GM23338 (cell line): ENCODE results near the gene LRP1B.

Source experiments
- CTCF ChIP-seq, 2 experiments: fragments of 200-600 bp in 1 of 2; sonication (generic) in 1 of 2; conservative IDR thresholded peaks; 2 replicates each; pipeline versions ENCODE4 v1.5.1 to v1.6.1; 2016 to 2017; ENCODE audit warnings: antibody characterized with exemption in 2 of 2, low read depth in 2 of 2, mild to moderate bottlenecking in 2 of 2, moderate library complexity in 1 of 2
- EZH2 ChIP-seq: fragments of 200-600 bp; sonication (generic); IDR thresholded peaks from one replicate; pipeline ENCODE4 v1.8.0; 2017; ENCODE audit warnings: antibody characterized with exemption, mild to moderate bottlenecking, low read depth; ENCODE audit not compliant: unreplicated experiment
- POLR2AphosphoS5 ChIP-seq: IDR thresholded peaks from 2 replicates; pipeline ENCODE4 v1.6.1; 2016; ENCODE audit warnings: antibody characterized with exemption, low read depth

- TF ChIP-seq CTCF (conservative IDR thresholded peaks at IDR 0.05; ENCODE audit: low read depth in 2 of 2), result no peak
- no peak for TF ChIP-seq POLR2AphosphoS5
- no peak for TF ChIP-seq EZH2
Observed at GRCh38 chr2:141736466-141736865, 394.4 kb downstream of the LRP1B start.
